HepG2 (cell line): ENCODE measurements around the gene SLC22A15. TPM values are rescaled to one million over a fixed set of nuclear protein-coding genes. Genes with fewer than 3 reads are reported as not detected.

Experiments
- ATAC-seq: fragments of 200-7000 bp; cut with Tn5 transposase; 3 replicates; pipeline ENCODE4 v1.9.1; 2020; ENCODE audit warnings: mild to moderate bottlenecking, moderate library complexity
- BruUV-seq: library from RNA; stranded (reverse); fragments of 400-500 nt; replicated peaks from 2 replicates; lab custom pipeline; 2021; lab: Mats Ljungman, UMichigan
- CTCF ChIA-PET: fragments of 300-600 bp; formaldehyde crosslinking; extraction: SDS; loops from one replicate; lab custom pipeline; 2021; ENCODE audit warnings: low total read pairs, inconsistent platforms, low intra/inter-chr PET ratio; lab: Yijun Ruan, JAX
- POLR2A ChIA-PET: fragments of 350-600 bp; sonication (Branson Sonifier 250); formaldehyde crosslinking; loops from one replicate; lab custom pipeline; 2020; ENCODE audit warnings: antibody characterized with exemption, inconsistent platforms; lab: Yijun Ruan, JAX
- DNase-seq: peaks from one replicate; pipeline ENCODE4 v3.0.0-alpha.2; 2015; ENCODE audit warnings: low spot score
- FAIRE-seq: peaks from 3 replicates; lab custom pipeline; 2011; peaks lifted over from hg19 to GRCh38; lab: Jason Lieb, UNC
- H2AFZ ChIP-seq: one replicate; pipeline ENCODE4 v1.6.1; 2011; ENCODE audit warnings: low read length, inconsistent platforms
- H3K27ac ChIP-seq: fragments of 300-600 bp; 3 replicates; pipeline ENCODE4 v1.8.0; 2011; ENCODE audit warnings: mixed run types, mild to moderate bottlenecking, mixed read lengths, low read length, inconsistent platforms; ENCODE audit not compliant: insufficient read depth; ENCODE audit errors: extremely low read length
- H3K27me3 ChIP-seq, 2 experiments: fragments of 200-600 bp in 1 of 2; 2 replicates in 1 of 2; 3 replicates in 1 of 2; pipeline versions ENCODE4 v1.6.0 to v1.8.0; 2011; ENCODE audit warnings: low read length in 2 of 2, mild to moderate bottlenecking in 2 of 2, moderate library complexity in 2 of 2, inconsistent platforms in 1 of 2; ENCODE audit not compliant: insufficient read depth in 2 of 2, control insufficient read depth in 1 of 2
- H3K36me3 ChIP-seq, 2 experiments: fragments of 200-600 bp in 1 of 2; replicated peaks in 1 of 2; 2 replicates in 1 of 2; 3 replicates in 1 of 2; pipeline versions ENCODE4 v1.5.1 to v1.8.0; 2011; ENCODE audit warnings: low read length in 2 of 2, inconsistent platforms in 1 of 2; ENCODE audit not compliant: insufficient read depth in 2 of 2, control insufficient read depth in 1 of 2
- H3K4me1 ChIP-seq: 2 replicates; pipeline ENCODE4 v1.5.1; 2012; ENCODE audit warnings: low read length, inconsistent platforms; ENCODE audit not compliant: insufficient read depth
- H3K4me2 ChIP-seq: 2 replicates; pipeline ENCODE4 v1.6.0; 2011; ENCODE audit warnings: low read depth, low read length, inconsistent platforms
- H3K4me3 ChIP-seq, 3 experiments: fragments of 200-600 bp in 1 of 3; sonication (generic), shearing (Covaris generic) in 1 of 3; replicated peaks in 1 of 3; 2 replicates each; pipeline ENCODE4 v1.5.1; 2011 to 2016; ENCODE audit warnings: low read length in 3 of 3, inconsistent platforms in 2 of 3, low read depth in 2 of 3, mild to moderate bottlenecking in 2 of 3, control low read depth in 1 of 3, mixed read lengths in 1 of 3; ENCODE audit not compliant: insufficient read depth in 1 of 3
- H3K79me2 ChIP-seq: one replicate; pipeline ENCODE4 v1.6.1; 2011; ENCODE audit warnings: low read length, inconsistent platforms; ENCODE audit not compliant: insufficient read depth
- H3K9ac ChIP-seq: 2 replicates; pipeline ENCODE4 v1.6.0; 2011; ENCODE audit warnings: mild to moderate bottlenecking, low read depth, low read length, inconsistent platforms; ENCODE audit not compliant: insufficient read depth
- H3K9me3 ChIP-seq: 2 replicates; pipeline ENCODE4 v1.5.1; 2012; ENCODE audit warnings: mild to moderate bottlenecking, low read length
- H4K20me1 ChIP-seq: 2 replicates; pipeline ENCODE4 v1.6.0; 2011; ENCODE audit warnings: inconsistent platforms, mild to moderate bottlenecking, low read length, moderate library complexity; ENCODE audit not compliant: insufficient read depth
- CEBPB ChIP-seq: IDR thresholded peaks from 2 replicates; pipeline ENCODE4 v1.6.1; 2011; ENCODE audit warnings: low read depth, low read length, improper control_type of control experiment, borderline replicate concordance
- DNMT3B ChIP-seq: conservative IDR thresholded peaks from 2 replicates; pipeline ENCODE4 v1.6.1; 2016; ENCODE audit warnings: missing biosample characterization, control low read depth
- FOXO1 ChIP-seq: sonication (generic); formaldehyde crosslinking; IDR thresholded peaks from 2 replicates; pipeline ENCODE4 v1.4.0; 2020; ENCODE audit warnings: missing genetic modification reagents
- HDAC1 ChIP-seq: sonication (generic); formaldehyde crosslinking; IDR thresholded peaks from 2 replicates; pipeline ENCODE4 v1.5.1; 2020; ENCODE audit warnings: mild to moderate bottlenecking, missing genetic modification reagents
- HNRNPUL1 ChIP-seq: fragments of 200-400 bp; formaldehyde crosslinking; IDR thresholded peaks from 2 replicates; pipeline ENCODE4 v1.6.1; 2017; ENCODE audit warnings: low read depth, mild to moderate bottlenecking, low read length, moderate library complexity
- PAWR ChIP-seq: sonication (generic); formaldehyde crosslinking; IDR thresholded peaks from 2 replicates; pipeline ENCODE4 v1.4.0; 2020; ENCODE audit warnings: missing genetic modification reagents, mild to moderate bottlenecking, borderline replicate concordance
- PRPF4 ChIP-seq: fragments of 200-400 bp; formaldehyde crosslinking; IDR thresholded peaks from 2 replicates; pipeline ENCODE4 v1.6.1; 2016; ENCODE audit warnings: low read length, low read depth; ENCODE audit not compliant: poor library complexity, severe bottlenecking
- RERE ChIP-seq: IDR thresholded peaks from 2 replicates; pipeline ENCODE4 v1.6.1; 2016; ENCODE audit warnings: low read depth, missing genetic modification reagents, missing compliant biosample characterization
- SNRNP70 ChIP-seq: fragments of 200-400 bp; formaldehyde crosslinking; IDR thresholded peaks from 2 replicates; pipeline ENCODE4 v1.6.1; 2017; ENCODE audit warnings: mild to moderate bottlenecking, low read depth, low read length, moderate library complexity
- ZKSCAN8 ChIP-seq: IDR thresholded peaks from 2 replicates; pipeline ENCODE4 v1.6.1; 2016; ENCODE audit warnings: borderline replicate concordance, missing genetic modification reagents, missing compliant biosample characterization
- ZNF292 ChIP-seq: sonication (generic); formaldehyde crosslinking; IDR thresholded peaks from 2 replicates; pipeline ENCODE4 v1.8.1; 2022; ENCODE audit warnings: mild to moderate bottlenecking, low read depth, missing genetic modification reagents, borderline replicate concordance
- ZNF564 ChIP-seq: sonication (generic); formaldehyde crosslinking; IDR thresholded peaks from 2 replicates; pipeline ENCODE4 v1.8.1; 2023; ENCODE audit warnings: mild to moderate bottlenecking, missing genetic modification reagents
- ZNF614 ChIP-seq: IDR thresholded peaks from 2 replicates; pipeline ENCODE4 v1.6.1; 2018; ENCODE audit warnings: missing biosample characterization, missing genetic modification reagents, inconsistent platforms, borderline replicate concordance
- ZNF749 ChIP-seq: sonication (generic); formaldehyde crosslinking; IDR thresholded peaks from 2 replicates; pipeline ENCODE4 v1.8.0; 2022; ENCODE audit warnings: mild to moderate bottlenecking, missing genetic modification reagents, moderate library complexity, borderline replicate concordance
- WGBS: methylation state at CpG from one replicate; pipeline ENCODE4 v1.1.6; 2017; ENCODE audit warnings: low lambda C conversion rate; 5-methylcytosine and 5-hydroxymethylcytosine counted together
- in situ Hi-C: cut with HindIII; loops from 2 replicates; pipeline ENCODE4 v1.10.0; 2017; ENCODE audit warnings: low pct_unique_long_range_greater_than_20kb; ENCODE audit not compliant: extremely low pct_ligation_motif_present
- intact Hi-C: fragments of 100-400 bp; cut with micrococcal nuclease; formaldehyde crosslinking; loops from one replicate; pipeline ENCODE4 v1.10.0; 2022; ENCODE audit not compliant: unreplicated experiment
- polyA plus RNA-seq, 8 experiments: library from polyadenylated mRNA; depleted of rRNA in 3 of 8; stranded (reverse) in 7 of 8; unstranded in 1 of 8; fragments of >200 nt; fragmentation: Illumina TruSeq in 4 of 8; extraction: Trizol in 4 of 8; gene quantifications; 2 replicates each; pipeline versions ENCODE4 v1.2.1 to v1.2.3, GENCODE V29; 2011 to 2016; ENCODE audit warnings: low read depth in 4 of 8, missing spikeins in 1 of 8, mixed read lengths in 1 of 8; ENCODE audit not compliant: insufficient read depth in 1 of 8
- total RNA-seq, 5 experiments: library from RNA; depleted of rRNA; stranded (reverse); fragments of >200 nt; fragmentation: Illumina TruSeq; extraction: Trizol; gene quantifications; 2 replicates each; pipeline ENCODE4 v1.2.3, GENCODE V29; 2016; ENCODE audit warnings: low read depth in 1 of 5
- TF ChIP-seq, protein P1 (sequence below): sonication (generic); formaldehyde crosslinking; IDR thresholded peaks from 2 replicates; pipeline ENCODE4 v1.5.0; 2020; ENCODE audit warnings: missing genetic modification reagents

The SLC22A15 gene
- total and polyA plus RNA-seq, 2 of the 13 experiments (the other 11 are each of a cell fraction or from before 2014, with no cell fraction given) = 0.24 to 1.7 TPM

- H3K27ac ChIP-seq = no peak overlapping the region
- TF ChIP-seq ZNF749 (CRISPR knock-in tag) (no peak), ZNF292 (no peak), CEBPB (no peak), DNMT3B (CRISPR knock-in tag) (no peak), ZNF614 (CRISPR knock-in tag) (no peak), FOXO1 (CRISPR knock-in tag) (no peak), PAWR (CRISPR knock-in tag) (no peak), RERE (CRISPR knock-in tag) (no peak), HDAC1 (no peak), PRPF4 (no peak), SNRNP70 (no peak), HNRNPUL1 (no peak), ZKSCAN8 (CRISPR knock-in tag) (no peak), ZNF564 (CRISPR knock-in tag) (no peak)
- TF ChIP-seq, protein P1, sequence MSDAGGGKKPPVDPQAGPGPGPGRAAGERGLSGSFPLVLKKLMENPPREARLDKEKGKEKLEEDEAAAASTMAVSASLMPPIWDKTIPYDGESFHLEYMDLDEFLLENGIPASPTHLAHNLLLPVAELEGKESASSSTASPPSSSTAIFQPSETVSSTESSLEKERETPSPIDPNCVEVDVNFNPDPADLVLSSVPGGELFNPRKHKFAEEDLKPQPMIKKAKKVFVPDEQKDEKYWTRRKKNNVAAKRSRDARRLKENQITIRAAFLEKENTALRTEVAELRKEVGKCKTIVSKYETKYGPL = no peak
- H3K36me3 ChIP-seq = no peaks in the 10 kb centered on the region
- no peak overlapping the region for H3K4me3 ChIP-seq
- no peaks in the 10 kb centered on the region for H4K20me1 ChIP-seq
- BruUV-seq = no TSS peak
- intact Hi-C loops (no loop called here), in situ Hi-C loops (no loop called here)
- H3K9me3 ChIP-seq = no peaks in the 10 kb centered on the region
- H3K79me2 ChIP-seq = no peaks in the 10 kb centered on the region
- no peak overlapping the region for H3K4me2 ChIP-seq
- DNase-seq (no peak), ATAC-seq (no peak), FAIRE-seq (no peak)
- H3K9ac ChIP-seq = no peak overlapping the region
- no peak overlapping the region for H2AFZ ChIP-seq
- no peaks in the 10 kb centered on the region for H3K27me3 ChIP-seq
- ChIA-PET CTCF (no interaction called here), POLR2A (no interaction called here)
- WGBS = 0% methylated on average over 1 of the region's 1 CpG
- H3K4me1 ChIP-seq = no peaks in the 10 kb centered on the region
These were observed 23.8 kb upstream of the SLC22A15 start for GRCh38 chr1:115952547-115952946.
